Measurements from ENCODE around the gene COPS6. TPM values are rescaled to one million over a fixed set of nuclear protein-coding genes. Genes with fewer than 3 reads are reported as not detected.
A peak's percentile ranks its signal among the peaks of the same experiment; 100 is the strongest.

The COPS6 gene
- total and polyA plus RNA-seq, 2 donors (not counting 1 experiment from before 2014, with no cell fraction given): 76.5 to 79.6 TPM

- H3K79me2 ChIP-seq (ENCODE audit: control insufficient read depth, insufficient read depth, low read length): peaks cover 40% of the 10 kb centered on the region
- intact Hi-C loops (cut with micrococcal nuclease): loop anchor here (1.0 kb wide), 6 partner anchors 12 to 51 kb away; partner anchors contain the start of genes CNPY4, COPS6, LAMTOR4 and TAF6
- ATAC-seq (ENCODE audit: low read depth) (peak; percentile 71), DNase-seq (peak; percentile 97)
- H3K27ac ChIP-seq (ENCODE audit: low read length in 2 of 2): peak overlapping the region; percentile 60 to 94
- WGBS (ENCODE audit: insufficient coverage): under 1% methylated on average over 61 of the region's 61 CpGs
- H3K4me3 ChIP-seq (ENCODE audit: control extremely low read depth in 1 of 5, extremely low read depth in 1 of 5, insufficient read depth in 1 of 5, low read depth in 2 of 5, low read length in 4 of 5): peak overlapping the region; percentile 85 to 92 (median 90)
- peaks cover 24% of the 10 kb centered on the region for H4K20me1 ChIP-seq (ENCODE audit: control insufficient read depth, insufficient read depth, low read length, poor library complexity, severe bottlenecking)
- ChIA-PET POLR2A (interaction anchor here (1.2 to 2.8 kb wide), 9 partner anchors 10 to 328 kb away, joined by 4 to 37 read pairs (median 8); partner anchors contain the start of genes MBLAC1, TRIM4, ZCWPW1 and ZSCAN21), CTCF (interaction anchor here (1.0 to 5.3 kb wide), 8 partner anchors 10 to 512 kb away, joined by 3 to 43 read pairs (median 4); partner anchors contain the start of genes CNPY4, LAMTOR4, MBLAC1 and MOSPD3)
- H2AFZ ChIP-seq (ENCODE audit: insufficient read depth, low read depth, low read length, poor library complexity, severe bottlenecking): peak overlapping the region; percentile 93
- peak overlapping the region; percentile 98 for H3K4me2 ChIP-seq (replicated peaks; ENCODE audit: low read depth, low read length, poor library complexity, severe bottlenecking)
- Mint-ChIP-seq H3K4me1 (peaks cover 40% of the 10 kb centered on the region), H3K27me3 (no peaks in the 10 kb centered on the region), H3K4me3 (peak overlapping the region; percentile 96), H3K27ac (peak overlapping the region; percentile 98), H3K9me3 (ENCODE audit: insufficient read depth) (no peaks in the 10 kb centered on the region)
- no peaks in the 10 kb centered on the region for H3K9me3 ChIP-seq (ENCODE audit: control extremely low read depth in 1 of 3, control insufficient read depth in 2 of 3, insufficient read depth in 1 of 3, low read length in 2 of 3)
- TF ChIP-seq EZH2 (IDR thresholded peaks at IDR 0.05; ENCODE audit: borderline replicate concordance, insufficient read depth, low read depth, low read length, poor library complexity, severe bottlenecking) (no peak), CTCF (IDR thresholded peaks at IDR 0.05) (no peak)
- no peaks in the 10 kb centered on the region for H3K27me3 ChIP-seq (replicated peaks in 1 of 4; ENCODE audit: control extremely low read depth in 1 of 4, control insufficient read depth in 3 of 4, insufficient read depth in 4 of 4, low read length in 3 of 4)
- H3K9ac ChIP-seq (ENCODE audit: low read length): peak overlapping the region; percentile 93
- peaks cover 2 to 39% of the 10 kb centered on the region in 2 experiments for H3K36me3 ChIP-seq (replicated peaks in 1 of 2; ENCODE audit: control extremely low read depth in 1 of 2, control insufficient read depth in 1 of 2, extremely low read depth in 1 of 2, insufficient read depth in 2 of 2, low read length in 1 of 2)
- peaks cover 13 to 24% of the 10 kb centered on the region in 2 donors for H3K4me1 ChIP-seq (ENCODE audit: control insufficient read depth in 2 of 2, insufficient read depth in 2 of 2, low read length in 2 of 2)
Measured at GRCh38 chr7:100100420-100101015, 11.7 kb downstream of the COPS6 start.
